ENCODE data around the gene LYST.

DNA sequence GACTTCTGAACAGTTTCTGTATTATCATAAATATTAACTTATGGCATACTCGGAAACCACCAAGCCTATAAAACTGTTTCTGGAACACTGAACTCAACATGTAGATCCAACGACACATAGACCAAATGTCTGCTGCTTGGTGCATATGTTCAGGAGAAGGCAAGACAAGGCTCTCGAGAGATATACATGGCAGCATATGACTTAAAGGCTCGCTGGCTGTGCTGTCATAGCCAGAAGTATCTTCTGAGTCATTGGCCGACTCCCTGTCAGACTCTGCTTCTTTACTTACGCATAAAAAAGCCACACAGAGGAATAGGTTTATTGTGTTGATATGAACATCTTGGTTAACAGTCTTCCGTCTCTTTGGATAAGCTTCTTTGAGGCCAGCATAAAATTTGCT, 60.6 kb downstream of the LYST start:
- TF ChIP-seq, protein P1, sequence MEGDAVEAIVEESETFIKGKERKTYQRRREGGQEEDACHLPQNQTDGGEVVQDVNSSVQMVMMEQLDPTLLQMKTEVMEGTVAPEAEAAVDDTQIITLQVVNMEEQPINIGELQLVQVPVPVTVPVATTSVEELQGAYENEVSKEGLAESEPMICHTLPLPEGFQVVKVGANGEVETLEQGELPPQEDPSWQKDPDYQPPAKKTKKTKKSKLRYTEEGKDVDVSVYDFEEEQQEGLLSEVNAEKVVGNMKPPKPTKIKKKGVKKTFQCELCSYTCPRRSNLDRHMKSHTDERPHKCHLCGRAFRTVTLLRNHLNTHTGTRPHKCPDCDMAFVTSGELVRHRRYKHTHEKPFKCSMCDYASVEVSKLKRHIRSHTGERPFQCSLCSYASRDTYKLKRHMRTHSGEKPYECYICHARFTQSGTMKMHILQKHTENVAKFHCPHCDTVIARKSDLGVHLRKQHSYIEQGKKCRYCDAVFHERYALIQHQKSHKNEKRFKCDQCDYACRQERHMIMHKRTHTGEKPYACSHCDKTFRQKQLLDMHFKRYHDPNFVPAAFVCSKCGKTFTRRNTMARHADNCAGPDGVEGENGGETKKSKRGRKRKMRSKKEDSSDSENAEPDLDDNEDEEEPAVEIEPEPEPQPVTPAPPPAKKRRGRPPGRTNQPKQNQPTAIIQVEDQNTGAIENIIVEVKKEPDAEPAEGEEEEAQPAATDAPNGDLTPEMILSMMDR (IDR thresholded peaks at IDR 0.05; ENCODE audit: control extremely low read depth in 1 of 3, insufficient read depth in 1 of 3, low read depth in 1 of 3, low read length in 3 of 3) = no peak
- TF ChIP-seq POLR2A (IDR thresholded peaks at IDR 0.05; ENCODE audit: control extremely low read depth in 1 of 2, low read depth in 2 of 2, low read length in 2 of 2) = no peak
- TF ChIP-seq JUND (IDR thresholded peaks at IDR 0.05; ENCODE audit: low read length) = no peak
- TF ChIP-seq EP300 (IDR thresholded peaks at IDR 0.05; ENCODE audit: borderline replicate concordance in 1 of 2, low read depth in 2 of 2, low read length in 2 of 2) = no peak
- TF ChIP-seq SUZ12 (IDR thresholded peaks at IDR 0.05; ENCODE audit: low read length) = no peak
- TF ChIP-seq EZH2 (IDR thresholded peaks at IDR 0.05; ENCODE audit: low read depth, low read length, severe bottlenecking) = no peak
- TF ChIP-seq BCL11A (IDR thresholded peaks at IDR 0.05; ENCODE audit: low read depth in 2 of 2, low read length in 2 of 2) = no peak
- no peak for TF ChIP-seq MAFK (IDR thresholded peaks at IDR 0.05; ENCODE audit: low read depth, low read length)
- no peak for TF ChIP-seq GABPA (IDR thresholded peaks at IDR 0.05; ENCODE audit: borderline replicate concordance, insufficient read depth, low read length)
- TF ChIP-seq, protein P2, sequence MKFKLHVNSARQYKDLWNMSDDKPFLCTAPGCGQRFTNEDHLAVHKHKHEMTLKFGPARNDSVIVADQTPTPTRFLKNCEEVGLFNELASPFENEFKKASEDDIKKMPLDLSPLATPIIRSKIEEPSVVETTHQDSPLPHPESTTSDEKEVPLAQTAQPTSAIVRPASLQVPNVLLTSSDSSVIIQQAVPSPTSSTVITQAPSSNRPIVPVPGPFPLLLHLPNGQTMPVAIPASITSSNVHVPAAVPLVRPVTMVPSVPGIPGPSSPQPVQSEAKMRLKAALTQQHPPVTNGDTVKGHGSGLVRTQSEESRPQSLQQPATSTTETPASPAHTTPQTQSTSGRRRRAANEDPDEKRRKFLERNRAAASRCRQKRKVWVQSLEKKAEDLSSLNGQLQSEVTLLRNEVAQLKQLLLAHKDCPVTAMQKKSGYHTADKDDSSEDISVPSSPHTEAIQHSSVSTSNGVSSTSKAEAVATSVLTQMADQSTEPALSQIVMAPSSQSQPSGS (IDR thresholded peaks at IDR 0.05; ENCODE audit: low read length) = no peak
- TF ChIP-seq POLR2AphosphoS5 (IDR thresholded peaks at IDR 0.05; ENCODE audit: low read depth, low read length) = no peak
- no peak for TF ChIP-seq RBBP5 (IDR thresholded peaks at IDR 0.05; ENCODE audit: borderline replicate concordance, low read depth, low read length)
- no peak for TF ChIP-seq SIX5 (IDR thresholded peaks at IDR 0.05; ENCODE audit: low read depth, low read length)
- TF ChIP-seq, protein P3, sequence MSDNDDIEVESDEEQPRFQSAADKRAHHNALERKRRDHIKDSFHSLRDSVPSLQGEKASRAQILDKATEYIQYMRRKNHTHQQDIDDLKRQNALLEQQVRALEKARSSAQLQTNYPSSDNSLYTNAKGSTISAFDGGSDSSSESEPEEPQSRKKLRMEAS (IDR thresholded peaks at IDR 0.05) = no peak

All from H1 (cell line).